ENCODE results near the gene KRAS. TPM values are rescaled to one million over a fixed set of nuclear protein-coding genes. Genes with fewer than 3 reads are reported as not detected.
"Not testable (repeated sequence)": the region's sequence is repeated elsewhere in the genome, so short reads cannot be mapped to it uniquely, and the experiment has no call there.

Gene KRAS
- total RNA-seq = 22.0 and 34.9 TPM in 2 replicates

- peak; percentile 99 for DNase-seq (ENCODE audit: low read depth in 2 of 2)
Measured at GRCh38 chr12:25250744-25251730, at the start of gene KRAS. Gene KRAS, minus strand, starts transcription at chr12:25250929.

DNA sequence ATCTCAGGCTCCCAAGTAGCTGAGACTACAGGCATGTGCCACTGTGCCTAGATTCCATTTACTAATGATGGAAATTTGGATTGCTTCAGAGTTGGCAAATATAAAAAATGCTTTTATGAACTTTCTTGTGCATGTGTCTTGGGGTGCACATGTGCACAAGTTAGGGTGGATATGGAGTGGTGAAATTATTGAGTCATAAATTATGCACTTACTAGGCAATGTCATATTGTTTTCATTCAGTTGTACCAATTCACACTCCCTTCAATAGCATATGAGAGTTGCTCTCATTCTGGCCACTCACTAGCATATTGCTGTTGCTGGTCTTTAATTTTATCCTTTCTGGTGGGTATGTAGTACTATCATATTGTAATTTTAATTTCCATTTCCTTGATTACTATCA lies 45.7 kb upstream of the KRAS start:
- no peak for DNase-seq (ENCODE audit: low read depth in 2 of 2)

- DNase-seq (ENCODE audit: low read depth in 2 of 2) = no peak
Measured at GRCh38 chr12:25295361-25295760, 44.6 kb upstream of the KRAS start.

- no peak for DNase-seq (ENCODE audit: low read depth in 2 of 2)
Measured at GRCh38 chr12:25293653-25294052, 42.9 kb upstream of the KRAS start.

DNA sequence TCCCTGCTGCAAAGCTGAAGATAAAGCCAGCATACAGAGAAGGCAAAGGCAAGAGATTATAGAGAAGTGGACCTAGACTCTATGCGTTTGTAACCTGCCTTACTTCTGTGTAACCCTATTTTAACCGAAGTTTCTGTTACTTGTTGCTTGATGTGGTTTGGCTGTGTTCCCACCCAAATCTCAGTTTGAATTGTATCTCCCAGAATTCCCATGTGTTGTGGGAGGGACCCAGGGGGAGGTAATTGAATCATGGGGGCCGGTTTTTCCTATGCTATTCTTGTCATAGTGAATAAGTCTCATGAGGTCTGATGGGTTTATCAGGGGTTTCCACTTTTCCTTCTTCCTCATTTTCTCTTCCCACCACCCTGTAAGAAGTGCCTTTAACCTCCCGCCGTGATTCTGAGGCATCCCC lies 42.1 kb upstream of the KRAS start:
- not testable (repeated sequence) for DNase-seq (ENCODE audit: low read depth in 2 of 2)

DNA sequence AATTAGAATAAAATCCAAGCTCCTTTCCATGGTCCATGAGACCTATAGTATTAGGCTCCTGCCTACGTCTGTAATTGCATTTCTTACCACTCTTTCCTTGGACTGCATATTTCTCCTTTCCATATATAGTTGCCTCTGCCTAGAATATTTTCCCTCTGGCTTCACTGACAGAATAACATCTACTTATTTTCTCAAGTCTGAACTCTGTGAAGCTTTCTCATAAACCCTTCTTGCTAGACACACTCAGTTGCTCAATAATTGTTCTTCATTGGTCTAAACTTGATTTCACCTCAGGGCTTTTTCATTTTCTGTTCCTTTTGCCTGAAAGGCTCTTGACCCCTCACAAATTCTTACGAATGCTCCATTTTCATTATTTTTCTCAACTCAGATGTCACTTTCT lies 36.9 kb upstream of the KRAS start:
- DNase-seq (ENCODE audit: low read depth in 2 of 2) = no peak

GRCh38 chr12:25286837-25287236 lies 36.1 kb upstream of the KRAS start:
- no peak for DNase-seq (ENCODE audit: low read depth in 2 of 2)

- DNase-seq (ENCODE audit: low read depth in 2 of 2) = no peak
Measured at GRCh38 chr12:25284024-25284423, 33.3 kb upstream of the KRAS start.

- peak in 1 of 2 donors; percentile 14 for DNase-seq (ENCODE audit: low read depth in 2 of 2)
Measured at GRCh38 chr12:25283006-25283405, 32.3 kb upstream of the KRAS start.

DNA sequence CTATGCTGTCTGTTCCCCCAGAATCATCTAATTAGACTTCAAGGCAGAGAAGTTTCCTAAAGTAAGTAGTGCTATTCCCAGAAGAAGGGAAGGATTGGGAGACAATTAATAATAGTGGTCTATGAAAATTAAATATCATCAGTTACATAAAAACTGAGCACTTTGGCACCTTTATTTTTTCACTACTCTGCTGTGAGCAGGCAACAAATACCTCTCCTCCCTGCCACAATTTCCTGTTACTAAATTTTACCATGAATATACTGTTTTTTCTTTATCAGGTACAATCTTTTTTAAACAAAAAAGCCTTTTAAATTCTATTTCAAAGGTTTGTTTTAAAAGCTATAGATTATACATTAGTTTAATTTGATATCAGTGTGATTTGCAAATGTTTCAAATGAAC lies 29.4 kb upstream of the KRAS start:
- DNase-seq (ENCODE audit: low read depth in 2 of 2) = no peak

GRCh38 chr12:25278269-25278668 lies 27.5 kb upstream of the KRAS start:
- no peak for DNase-seq (ENCODE audit: low read depth in 2 of 2)

- DNase-seq (ENCODE audit: low read depth in 2 of 2) = peak; percentile 84 to 90
Measured at GRCh38 chr12:25276199-25276937, 25.6 kb upstream of the KRAS start.

- DNase-seq (ENCODE audit: low read depth in 2 of 2) = no peak
Measured at GRCh38 chr12:25271486-25272098, 20.9 kb upstream of the KRAS start.

DNA sequence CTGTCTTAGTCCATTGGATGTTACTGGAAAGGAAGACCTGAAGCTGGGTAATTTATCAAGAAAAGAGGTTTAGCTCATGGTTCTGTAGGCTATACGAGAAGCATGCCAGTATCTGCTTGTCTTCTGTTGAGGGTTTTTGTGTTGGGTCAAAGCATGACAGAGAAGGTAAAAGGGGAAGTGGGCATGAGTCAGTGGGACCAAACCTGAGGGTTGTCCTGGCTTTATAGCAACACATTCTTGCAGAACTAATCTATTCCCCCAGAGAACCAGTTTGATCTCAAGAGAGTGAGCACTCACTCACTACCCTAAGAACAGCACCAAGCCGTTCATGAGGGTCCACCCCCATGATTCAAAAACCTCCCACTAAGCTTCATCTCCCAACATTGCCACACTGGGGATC lies 19.0 kb upstream of the KRAS start:
- DNase-seq (ENCODE audit: low read depth in 2 of 2) = no peak

GRCh38 chr12:25266497-25266896 lies 15.8 kb upstream of the KRAS start:
- no peak for DNase-seq (ENCODE audit: low read depth in 2 of 2)

DNA sequence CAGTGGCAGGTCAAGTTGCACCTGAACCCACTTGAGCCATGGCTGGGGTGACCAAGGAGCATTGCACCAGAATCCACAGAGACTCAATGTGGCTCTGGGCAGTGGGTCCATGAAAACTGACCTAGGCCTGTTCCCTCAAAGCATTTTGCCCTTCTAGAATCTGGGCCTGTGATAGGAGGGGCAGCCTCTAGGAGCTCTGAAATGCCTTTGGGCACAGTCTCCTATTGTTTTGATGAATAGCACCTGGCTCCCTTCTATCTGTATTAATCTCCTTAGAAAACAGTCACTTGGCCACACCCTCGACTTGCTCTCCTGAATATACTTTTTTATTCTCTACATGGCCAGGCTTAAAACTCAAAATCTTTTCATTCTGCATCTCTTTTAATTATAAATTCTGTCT lies 14.1 kb upstream of the KRAS start:
- no peak for DNase-seq (ENCODE audit: low read depth in 2 of 2)

DNA sequence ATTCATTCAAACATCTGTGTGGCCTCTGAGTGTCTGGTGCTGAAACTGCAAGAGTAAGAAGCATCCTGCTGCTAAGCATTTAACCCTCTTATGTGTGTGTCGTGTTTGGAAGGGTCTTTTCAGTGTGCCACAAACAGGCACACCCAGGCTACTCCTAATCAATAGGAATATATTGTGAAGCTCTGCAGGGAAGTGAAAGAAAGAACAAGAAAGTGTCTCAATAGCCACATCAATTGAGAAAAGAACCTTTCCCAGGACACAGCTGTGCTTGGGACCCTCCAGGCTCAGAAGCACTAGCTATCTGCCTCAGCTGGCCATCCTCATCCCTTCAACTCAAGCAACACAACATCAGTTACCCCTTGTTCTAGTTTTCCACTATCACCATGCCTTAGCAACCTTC lies 13.4 kb upstream of the KRAS start:
- no peak for DNase-seq (ENCODE audit: low read depth in 2 of 2)

- DNase-seq (ENCODE audit: low read depth in 2 of 2) = no peak
Measured at GRCh38 chr12:25263594-25263993, 12.9 kb upstream of the KRAS start.

GRCh38 chr12:25262389-25263074 lies 11.8 kb upstream of the KRAS start:
- DNase-seq (ENCODE audit: low read depth in 2 of 2) = no peak

DNA sequence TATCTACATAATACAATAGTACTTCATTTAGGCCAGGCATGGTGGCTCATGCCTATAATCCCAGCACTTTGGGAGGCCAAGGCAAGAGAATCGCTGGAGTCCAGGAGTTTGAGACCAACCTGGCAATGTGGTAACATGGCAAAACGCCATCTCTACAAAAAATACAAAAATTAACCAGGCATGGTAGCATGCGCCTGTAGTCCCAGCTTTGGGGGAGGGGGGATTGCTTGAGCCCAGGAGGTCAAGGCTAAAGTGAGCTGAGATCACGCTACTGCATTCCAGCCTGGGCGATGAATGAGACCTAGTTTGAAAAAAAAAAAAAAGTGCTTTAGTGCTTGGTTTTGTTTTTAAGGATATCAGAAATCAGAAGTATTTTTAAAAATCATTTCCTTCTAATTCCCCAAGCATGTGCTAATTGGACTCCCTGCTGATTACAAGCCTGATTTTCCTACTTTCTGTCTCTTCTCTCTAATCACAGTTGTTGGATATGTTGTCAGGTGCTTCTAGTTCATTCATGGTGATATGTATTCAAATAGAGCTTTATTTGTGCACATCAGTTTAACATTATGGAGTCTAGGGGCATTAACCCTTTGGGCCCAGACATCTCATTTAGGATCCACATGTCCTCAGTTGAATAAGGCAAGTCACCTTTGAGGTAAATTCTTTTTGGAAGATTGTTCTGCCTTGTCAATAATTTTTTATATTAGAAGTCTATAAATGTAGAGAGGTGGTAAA lies 7.0 kb upstream of the KRAS start:
- no peak for DNase-seq (ENCODE audit: low read depth in 2 of 2)

DNA sequence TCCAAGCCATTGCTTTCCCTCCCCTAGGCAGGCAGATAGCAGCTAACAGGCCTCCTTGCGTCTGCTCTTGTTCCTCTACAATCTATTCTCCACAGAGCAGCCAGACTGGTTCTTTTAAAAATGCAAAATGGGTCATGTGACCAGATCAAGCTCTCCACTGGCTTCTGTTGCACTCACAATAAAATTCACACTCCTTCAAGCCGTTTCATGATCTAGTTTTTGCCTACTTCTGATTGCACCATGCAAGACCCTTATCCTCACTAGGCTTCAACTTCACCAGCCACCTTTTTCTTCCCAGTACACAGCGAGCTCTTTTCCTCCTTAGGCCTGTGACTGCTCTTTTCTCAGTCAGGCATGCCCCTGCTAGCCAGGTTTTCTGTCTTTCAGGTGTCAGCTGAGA lies 6.1 kb upstream of the KRAS start:
- no peak for DNase-seq (ENCODE audit: low read depth in 2 of 2)

Data from lung microvascular endothelial cell (primary cell).